ENCODE measurements around the gene NCAM1.

The NCAM1 gene

GRCh38 chr11:112963368-112963955, 2.2 kb downstream of the NCAM1 start:
- Histone ChIP-seq H3K79me2 (ENCODE audit: low read length) (no peaks in the 10 kb centered on the region), H4K20me1 (ENCODE audit: insufficient read depth, low read length) (no peaks in the 10 kb centered on the region), H3F3A (ENCODE audit: insufficient read depth, low read length) (no peaks in the 10 kb centered on the region), H2AFZ (ENCODE audit: low read length) (no peak overlapping the region), H3K4me3 (ENCODE audit: low read length) (no peak overlapping the region), H3K4me1 (ENCODE audit: low read length) (0 out of 2 replicates have a peak, but pooled peaks cover 2% of the 10 kb centered on the region), H3K9me2 (replicated peaks; ENCODE audit: insufficient read depth, low read length) (no peaks in the 10 kb centered on the region), H3K27me3 (replicated peaks; ENCODE audit: insufficient read depth, low read length) (0 out of 2 replicates have a peak, but pooled peaks cover 5% of the 10 kb centered on the region), H3K9me3 (replicated peaks; ENCODE audit: insufficient read depth, low read length) (no peaks in the 10 kb centered on the region), H3K27ac (ENCODE audit: low read length) (no peak overlapping the region), H3K36me3 (replicated peaks; ENCODE audit: insufficient read depth, low read length) (no peaks in the 10 kb centered on the region), H3K4me2 (ENCODE audit: low read depth, low read length) (no peak overlapping the region), H3K9ac (ENCODE audit: low read length) (no peak overlapping the region)
- TF ChIP-seq EZH2phosphoT487 (IDR thresholded peaks at IDR 0.05; ENCODE audit: low read length) (no peak), EZH2 (optimal IDR thresholded peaks at IDR 0.05; ENCODE audit: low read depth, low read length) (no peak)
- TF ChIP-seq, protein P1, sequence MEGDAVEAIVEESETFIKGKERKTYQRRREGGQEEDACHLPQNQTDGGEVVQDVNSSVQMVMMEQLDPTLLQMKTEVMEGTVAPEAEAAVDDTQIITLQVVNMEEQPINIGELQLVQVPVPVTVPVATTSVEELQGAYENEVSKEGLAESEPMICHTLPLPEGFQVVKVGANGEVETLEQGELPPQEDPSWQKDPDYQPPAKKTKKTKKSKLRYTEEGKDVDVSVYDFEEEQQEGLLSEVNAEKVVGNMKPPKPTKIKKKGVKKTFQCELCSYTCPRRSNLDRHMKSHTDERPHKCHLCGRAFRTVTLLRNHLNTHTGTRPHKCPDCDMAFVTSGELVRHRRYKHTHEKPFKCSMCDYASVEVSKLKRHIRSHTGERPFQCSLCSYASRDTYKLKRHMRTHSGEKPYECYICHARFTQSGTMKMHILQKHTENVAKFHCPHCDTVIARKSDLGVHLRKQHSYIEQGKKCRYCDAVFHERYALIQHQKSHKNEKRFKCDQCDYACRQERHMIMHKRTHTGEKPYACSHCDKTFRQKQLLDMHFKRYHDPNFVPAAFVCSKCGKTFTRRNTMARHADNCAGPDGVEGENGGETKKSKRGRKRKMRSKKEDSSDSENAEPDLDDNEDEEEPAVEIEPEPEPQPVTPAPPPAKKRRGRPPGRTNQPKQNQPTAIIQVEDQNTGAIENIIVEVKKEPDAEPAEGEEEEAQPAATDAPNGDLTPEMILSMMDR (IDR thresholded peaks at IDR 0.05; ENCODE audit: low read length) = no peak
- DNase-seq = no peak

DNA sequence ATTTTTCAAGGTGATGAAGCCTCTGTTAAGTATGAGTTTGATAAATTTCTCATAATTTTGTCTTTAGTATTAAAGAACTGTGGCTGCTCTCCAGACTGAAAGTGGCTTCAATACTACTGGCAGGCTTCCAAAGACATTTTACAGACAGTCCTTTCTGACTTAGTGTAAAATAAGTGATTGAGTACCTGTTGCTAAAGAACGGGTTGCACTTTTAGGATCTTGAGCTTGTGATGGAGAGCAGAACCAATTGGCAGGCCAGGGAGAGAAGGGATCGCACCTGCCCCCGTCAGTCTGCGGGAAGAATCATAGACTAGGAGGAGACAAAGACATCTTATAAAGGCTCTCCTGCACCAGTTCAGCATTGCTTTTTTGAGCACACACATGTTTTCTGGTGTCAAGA, 4.4 kb downstream of the NCAM1 start:
- Histone ChIP-seq H3K9me3 (replicated peaks; ENCODE audit: insufficient read depth, low read length) (no peaks in the 10 kb centered on the region), H3K4me1 (ENCODE audit: low read length) (peaks cover 15% of the 10 kb centered on the region), H3F3A (ENCODE audit: insufficient read depth, low read length) (peaks cover 13% of the 10 kb centered on the region), H3K9ac (ENCODE audit: low read length) (no peak overlapping the region), H3K27ac (ENCODE audit: low read length) (no peak overlapping the region), H3K9me2 (replicated peaks; ENCODE audit: insufficient read depth, low read length) (no peaks in the 10 kb centered on the region), H4K20me1 (ENCODE audit: insufficient read depth, low read length) (no peaks in the 10 kb centered on the region), H3K79me2 (ENCODE audit: low read length) (no peaks in the 10 kb centered on the region), H3K4me2 (ENCODE audit: low read depth, low read length) (no peak overlapping the region), H3K27me3 (replicated peaks; ENCODE audit: insufficient read depth, low read length) (0 out of 2 replicates have a peak, but pooled peaks cover 3% of the 10 kb centered on the region), H3K4me3 (ENCODE audit: low read length) (no peak overlapping the region), H3K36me3 (replicated peaks; ENCODE audit: insufficient read depth, low read length) (no peaks in the 10 kb centered on the region), H2AFZ (ENCODE audit: low read length) (no peak overlapping the region)
- TF ChIP-seq EZH2phosphoT487 (IDR thresholded peaks at IDR 0.05; ENCODE audit: low read length) (no peak), EZH2 (optimal IDR thresholded peaks at IDR 0.05; ENCODE audit: low read depth, low read length) (no peak)
- TF ChIP-seq, protein P1 (IDR thresholded peaks at IDR 0.05; ENCODE audit: low read length) = no peak
- DNase-seq = no peak

DNA sequence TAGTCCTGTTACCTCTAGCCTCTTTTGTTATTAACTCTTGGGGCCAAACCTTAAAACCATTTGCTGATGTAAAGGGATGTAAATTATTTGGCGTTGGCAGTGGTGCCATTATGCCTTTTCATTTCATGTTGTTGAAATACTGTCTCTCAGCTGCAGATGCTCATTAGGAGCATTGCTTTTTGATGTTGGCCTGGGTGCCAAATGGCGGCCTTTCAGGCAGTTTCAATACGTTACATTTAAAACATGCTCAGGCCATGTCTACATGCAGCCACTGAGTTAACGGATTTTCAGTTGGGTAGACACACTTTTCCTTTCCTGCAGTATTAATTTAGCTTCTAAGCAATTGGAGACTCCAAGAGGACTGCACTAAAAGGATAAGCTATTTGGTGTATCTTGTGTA, 5.3 kb downstream of the NCAM1 start:
- no peak overlapping the region for H3K9ac ChIP-seq (ENCODE audit: low read length)
- H3K4me2 ChIP-seq (ENCODE audit: low read depth, low read length) = no peak overlapping the region
- no peak overlapping the region for H3K4me3 ChIP-seq (ENCODE audit: low read length)
- no peaks in the 10 kb centered on the region for H3K27me3 ChIP-seq (replicated peaks; ENCODE audit: insufficient read depth, low read length)
- no peaks in the 10 kb centered on the region for H4K20me1 ChIP-seq (ENCODE audit: insufficient read depth, low read length)
- H3K9me2 ChIP-seq (replicated peaks; ENCODE audit: insufficient read depth, low read length) = no peaks in the 10 kb centered on the region
- H3K27ac ChIP-seq (ENCODE audit: low read length) = no peak overlapping the region
- peaks cover 15% of the 10 kb centered on the region for H3K4me1 ChIP-seq (ENCODE audit: low read length)
- H3K36me3 ChIP-seq (replicated peaks; ENCODE audit: insufficient read depth, low read length) = no peaks in the 10 kb centered on the region
- H3K79me2 ChIP-seq (ENCODE audit: low read length) = no peaks in the 10 kb centered on the region
- TF ChIP-seq EZH2 (optimal IDR thresholded peaks at IDR 0.05; ENCODE audit: low read depth, low read length) (no peak), EZH2phosphoT487 (IDR thresholded peaks at IDR 0.05; ENCODE audit: low read length) (no peak)
- TF ChIP-seq, protein P1 (IDR thresholded peaks at IDR 0.05; ENCODE audit: low read length) = no peak
- peaks cover 13% of the 10 kb centered on the region for H3F3A ChIP-seq (ENCODE audit: insufficient read depth, low read length)
- DNase-seq = no peak
- H3K9me3 ChIP-seq (replicated peaks; ENCODE audit: insufficient read depth, low read length) = no peaks in the 10 kb centered on the region
- H2AFZ ChIP-seq (ENCODE audit: low read length) = no peak overlapping the region
